AG04449 (cell line): ENCODE results near the gene PPM1G.

Source experiments
- CTCF ChIA-PET: fragments of 350-600 bp; formaldehyde crosslinking; extraction: SDS; loops from one replicate; lab custom pipeline; 2021; ENCODE audit warnings: antibody characterized with exemption; lab: Yijun Ruan, JAX
- POLR2A ChIA-PET: fragments of 400-600, 350-600 bp; formaldehyde crosslinking; extraction: SDS; loops from one replicate; lab custom pipeline; 2020; ENCODE audit warnings: antibody characterized with exemption, inconsistent platforms; lab: Yijun Ruan, JAX
- DNase-seq: peaks from one replicate; pipeline ENCODE4 v3.0.0-alpha.2; 2010; ENCODE audit warnings: low read depth, low spot score
- H3K4me3 ChIP-seq: 2 replicates; pipeline ENCODE4 v1.5.1; 2011; ENCODE audit warnings: low read depth, mild to moderate bottlenecking, control low read depth, low read length
- TF ChIP-seq, protein P1 (sequence below): IDR thresholded peaks from one replicate; pipeline ENCODE4 v1.5.1; 2011; ENCODE audit warnings: mild to moderate bottlenecking, moderate library complexity, low read length, control low read depth, inconsistent platforms; ENCODE audit not compliant: insufficient read depth; ENCODE audit errors: missing control alignments

PPM1G gene

DNA sequence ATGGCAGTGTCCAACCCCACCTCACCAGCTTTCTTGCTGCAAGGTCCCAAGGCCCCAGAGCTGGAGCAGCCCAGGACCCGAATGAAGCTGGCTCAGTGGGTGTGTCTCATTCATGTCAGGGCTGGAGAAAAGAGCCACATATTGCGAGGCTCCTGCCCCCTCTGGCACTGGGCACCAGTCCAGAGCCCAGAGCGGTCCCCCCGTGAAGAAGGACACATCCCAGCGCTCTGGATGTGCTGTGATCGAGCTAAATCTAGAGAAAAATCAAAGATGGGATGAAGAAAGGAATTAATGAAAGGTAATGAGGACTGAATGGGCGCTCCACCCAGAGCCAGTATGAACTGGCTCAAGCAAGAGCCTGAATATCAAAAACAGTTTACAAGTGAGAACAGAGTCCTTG lies 73.2 kb downstream of the PPM1G start:
- TF ChIP-seq, protein P1, sequence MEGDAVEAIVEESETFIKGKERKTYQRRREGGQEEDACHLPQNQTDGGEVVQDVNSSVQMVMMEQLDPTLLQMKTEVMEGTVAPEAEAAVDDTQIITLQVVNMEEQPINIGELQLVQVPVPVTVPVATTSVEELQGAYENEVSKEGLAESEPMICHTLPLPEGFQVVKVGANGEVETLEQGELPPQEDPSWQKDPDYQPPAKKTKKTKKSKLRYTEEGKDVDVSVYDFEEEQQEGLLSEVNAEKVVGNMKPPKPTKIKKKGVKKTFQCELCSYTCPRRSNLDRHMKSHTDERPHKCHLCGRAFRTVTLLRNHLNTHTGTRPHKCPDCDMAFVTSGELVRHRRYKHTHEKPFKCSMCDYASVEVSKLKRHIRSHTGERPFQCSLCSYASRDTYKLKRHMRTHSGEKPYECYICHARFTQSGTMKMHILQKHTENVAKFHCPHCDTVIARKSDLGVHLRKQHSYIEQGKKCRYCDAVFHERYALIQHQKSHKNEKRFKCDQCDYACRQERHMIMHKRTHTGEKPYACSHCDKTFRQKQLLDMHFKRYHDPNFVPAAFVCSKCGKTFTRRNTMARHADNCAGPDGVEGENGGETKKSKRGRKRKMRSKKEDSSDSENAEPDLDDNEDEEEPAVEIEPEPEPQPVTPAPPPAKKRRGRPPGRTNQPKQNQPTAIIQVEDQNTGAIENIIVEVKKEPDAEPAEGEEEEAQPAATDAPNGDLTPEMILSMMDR = no peak
- ChIA-PET CTCF (no interaction called here), POLR2A (interaction anchor here (1.2 kb wide), 1 partner anchor 14 kb away, joined by 5 read pairs; the partner anchor contains the start of gene MPV17)
- DNase-seq = no peak
- H3K4me3 ChIP-seq = no peak overlapping the region

DNA sequence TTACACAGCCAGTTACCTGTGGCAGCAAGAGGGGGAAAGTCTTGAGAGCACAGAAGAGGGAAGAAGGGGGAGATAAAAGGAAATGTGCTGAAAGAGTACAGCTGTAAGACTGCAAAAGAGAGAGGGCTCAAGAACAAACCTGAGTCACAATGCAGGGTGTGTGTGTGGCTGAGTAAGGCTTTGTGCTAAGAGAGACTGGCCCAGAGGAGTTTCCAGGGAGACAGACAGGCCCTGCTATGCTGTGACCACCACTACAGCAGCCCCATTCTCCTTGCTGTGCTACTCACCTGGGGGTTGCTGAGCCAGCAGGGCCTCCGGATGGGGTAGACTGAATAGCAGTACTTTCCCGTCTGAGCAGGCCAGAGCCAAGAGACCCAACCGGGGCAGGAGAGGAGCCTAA lies 74.1 kb downstream of the PPM1G start:
- CTCF ChIA-PET = no interaction called here
- POLR2A ChIA-PET = no interaction called here
- no peak for DNase-seq
- no peak overlapping the region for H3K4me3 ChIP-seq
- TF ChIP-seq, protein P1 = no peak
